Neural cell (in vitro differentiated cells): ENCODE measurements around the gene ZNF200.

Experiments used
- EP300 ChIP-seq: fragments of 450-650 bp; conservative IDR thresholded peaks from 2 replicates; pipeline ENCODE4 v1.6.1; 2014; ENCODE audit warnings: antibody characterized with exemption, mild to moderate bottlenecking, moderate library complexity; ENCODE audit not compliant: poor library complexity, severe bottlenecking
- EZH2 ChIP-seq: fragments of 200-600, 300-800 bp; shearing (Covaris generic), sonication (generic); IDR thresholded peaks from 2 replicates; pipeline ENCODE4 v1.6.1; 2014; ENCODE audit warnings: antibody characterized with exemption, low read length, borderline replicate concordance, mild to moderate bottlenecking; ENCODE audit not compliant: insufficient read depth, poor library complexity, severe bottlenecking
- MXI1 ChIP-seq: fragments of 450-650 bp; conservative IDR thresholded peaks from 2 replicates; pipeline ENCODE4 v1.6.1; 2014; ENCODE audit warnings: antibody characterized with exemption, mild to moderate bottlenecking; ENCODE audit not compliant: poor library complexity, severe bottlenecking
- POLR2AphosphoS5 ChIP-seq: IDR thresholded peaks from 2 replicates; pipeline ENCODE4 v1.6.1; 2012
- RAD21 ChIP-seq: fragments of 450-650 bp; conservative IDR thresholded peaks from 2 replicates; pipeline ENCODE4 v1.6.1; 2014; ENCODE audit warnings: antibody characterized with exemption, mild to moderate bottlenecking, moderate library complexity
- SMC3 ChIP-seq: fragments of 450-650 bp; conservative IDR thresholded peaks from 2 replicates; pipeline ENCODE4 v1.6.1; 2014; ENCODE audit warnings: antibody characterized with exemption, mild to moderate bottlenecking, moderate library complexity; ENCODE audit not compliant: poor library complexity
- TF ChIP-seq, protein P1 (sequence below): IDR thresholded peaks from 2 replicates; pipeline ENCODE4 v1.6.1; 2012; ENCODE audit warnings: borderline replicate concordance
- TF ChIP-seq, protein P2 (sequence below): fragments of 450-650 bp; IDR thresholded peaks from 2 replicates; pipeline ENCODE4 v1.5.1; 2014; ENCODE audit warnings: antibody characterized with exemption, mild to moderate bottlenecking, moderate library complexity; ENCODE audit not compliant: poor library complexity, severe bottlenecking

DNA sequence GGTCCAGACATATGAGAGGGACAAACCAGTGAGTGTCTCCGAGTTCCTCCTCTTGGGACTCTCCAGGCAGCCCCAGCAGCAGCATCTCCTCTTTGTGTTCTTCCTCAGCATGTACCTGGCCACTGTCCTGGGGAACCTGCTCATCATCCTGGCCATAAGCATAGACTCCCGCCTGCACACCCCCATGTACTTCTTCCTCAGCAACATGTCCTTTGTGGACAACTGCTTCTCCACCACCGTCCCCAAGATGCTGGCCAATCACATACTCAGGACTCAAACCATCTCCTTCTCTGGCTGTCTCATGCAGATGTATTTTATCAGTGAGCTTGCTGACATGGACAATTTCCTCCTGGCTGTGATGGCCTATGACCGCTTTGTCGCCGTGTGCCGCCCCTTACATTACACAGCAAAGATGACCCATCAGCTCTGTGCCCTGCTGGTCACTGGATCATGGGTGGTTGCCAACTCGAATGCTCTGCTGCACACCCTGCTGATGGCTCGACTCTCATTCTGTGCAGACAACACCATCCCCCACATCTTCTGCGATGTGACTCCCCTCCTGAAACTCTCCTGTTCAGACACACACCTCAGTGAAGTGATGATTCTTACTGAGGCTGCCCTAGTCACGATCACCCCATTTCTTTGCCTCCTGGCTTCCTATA lies 19.2 kb downstream of the ZNF200 start:
- TF ChIP-seq, protein P1, sequence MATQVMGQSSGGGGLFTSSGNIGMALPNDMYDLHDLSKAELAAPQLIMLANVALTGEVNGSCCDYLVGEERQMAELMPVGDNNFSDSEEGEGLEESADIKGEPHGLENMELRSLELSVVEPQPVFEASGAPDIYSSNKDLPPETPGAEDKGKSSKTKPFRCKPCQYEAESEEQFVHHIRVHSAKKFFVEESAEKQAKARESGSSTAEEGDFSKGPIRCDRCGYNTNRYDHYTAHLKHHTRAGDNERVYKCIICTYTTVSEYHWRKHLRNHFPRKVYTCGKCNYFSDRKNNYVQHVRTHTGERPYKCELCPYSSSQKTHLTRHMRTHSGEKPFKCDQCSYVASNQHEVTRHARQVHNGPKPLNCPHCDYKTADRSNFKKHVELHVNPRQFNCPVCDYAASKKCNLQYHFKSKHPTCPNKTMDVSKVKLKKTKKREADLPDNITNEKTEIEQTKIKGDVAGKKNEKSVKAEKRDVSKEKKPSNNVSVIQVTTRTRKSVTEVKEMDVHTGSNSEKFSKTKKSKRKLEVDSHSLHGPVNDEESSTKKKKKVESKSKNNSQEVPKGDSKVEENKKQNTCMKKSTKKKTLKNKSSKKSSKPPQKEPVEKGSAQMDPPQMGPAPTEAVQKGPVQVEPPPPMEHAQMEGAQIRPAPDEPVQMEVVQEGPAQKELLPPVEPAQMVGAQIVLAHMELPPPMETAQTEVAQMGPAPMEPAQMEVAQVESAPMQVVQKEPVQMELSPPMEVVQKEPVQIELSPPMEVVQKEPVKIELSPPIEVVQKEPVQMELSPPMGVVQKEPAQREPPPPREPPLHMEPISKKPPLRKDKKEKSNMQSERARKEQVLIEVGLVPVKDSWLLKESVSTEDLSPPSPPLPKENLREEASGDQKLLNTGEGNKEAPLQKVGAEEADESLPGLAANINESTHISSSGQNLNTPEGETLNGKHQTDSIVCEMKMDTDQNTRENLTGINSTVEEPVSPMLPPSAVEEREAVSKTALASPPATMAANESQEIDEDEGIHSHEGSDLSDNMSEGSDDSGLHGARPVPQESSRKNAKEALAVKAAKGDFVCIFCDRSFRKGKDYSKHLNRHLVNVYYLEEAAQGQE, result no peak
- TF ChIP-seq, protein P2, sequence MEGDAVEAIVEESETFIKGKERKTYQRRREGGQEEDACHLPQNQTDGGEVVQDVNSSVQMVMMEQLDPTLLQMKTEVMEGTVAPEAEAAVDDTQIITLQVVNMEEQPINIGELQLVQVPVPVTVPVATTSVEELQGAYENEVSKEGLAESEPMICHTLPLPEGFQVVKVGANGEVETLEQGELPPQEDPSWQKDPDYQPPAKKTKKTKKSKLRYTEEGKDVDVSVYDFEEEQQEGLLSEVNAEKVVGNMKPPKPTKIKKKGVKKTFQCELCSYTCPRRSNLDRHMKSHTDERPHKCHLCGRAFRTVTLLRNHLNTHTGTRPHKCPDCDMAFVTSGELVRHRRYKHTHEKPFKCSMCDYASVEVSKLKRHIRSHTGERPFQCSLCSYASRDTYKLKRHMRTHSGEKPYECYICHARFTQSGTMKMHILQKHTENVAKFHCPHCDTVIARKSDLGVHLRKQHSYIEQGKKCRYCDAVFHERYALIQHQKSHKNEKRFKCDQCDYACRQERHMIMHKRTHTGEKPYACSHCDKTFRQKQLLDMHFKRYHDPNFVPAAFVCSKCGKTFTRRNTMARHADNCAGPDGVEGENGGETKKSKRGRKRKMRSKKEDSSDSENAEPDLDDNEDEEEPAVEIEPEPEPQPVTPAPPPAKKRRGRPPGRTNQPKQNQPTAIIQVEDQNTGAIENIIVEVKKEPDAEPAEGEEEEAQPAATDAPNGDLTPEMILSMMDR, result no peak
- TF ChIP-seq EZH2 (no peak), POLR2AphosphoS5 (no peak), SMC3 (no peak), EP300 (no peak), RAD21 (no peak), MXI1 (no peak)
